ENCODE results near the gene C3orf20.
A peak's percentile ranks its signal among the peaks of the same experiment; 100 is the strongest.

The C3orf20 gene

GRCh38 chr3:14780927-14781507 lies 106.1 kb downstream of the C3orf20 start:
- DNase-seq = peak; percentile 60

- no peak for DNase-seq
Measured at GRCh38 chr3:14783480-14784086, 108.6 kb downstream of the C3orf20 start.

- DNase-seq = no peak
Measured at GRCh38 chr3:14784087-14784681, 109.2 kb downstream of the C3orf20 start.

GRCh38 chr3:14785207-14786155 lies 110.5 kb downstream of the C3orf20 start:
- DNase-seq = no peak

GRCh38 chr3:14786369-14786768 lies 111.4 kb downstream of the C3orf20 start:
- DNase-seq = no peak

GRCh38 chr3:14787630-14788029 lies 112.7 kb downstream of the C3orf20 start:
- no peak for DNase-seq

GRCh38 chr3:14788644-14789043 lies 113.7 kb downstream of the C3orf20 start:
- no peak for DNase-seq

- DNase-seq = no peak
Measured at GRCh38 chr3:14789221-14789620, 114.3 kb downstream of the C3orf20 start.

- no peak for DNase-seq
Measured at GRCh38 chr3:14789640-14790285, 114.8 kb downstream of the C3orf20 start.

- peak; percentile 44 for DNase-seq
Measured at GRCh38 chr3:14791343-14791945, 116.5 kb downstream of the C3orf20 start.

GRCh38 chr3:14792691-14793121 lies 117.8 kb downstream of the C3orf20 start:
- no peak for DNase-seq

- no peak for DNase-seq
Measured at GRCh38 chr3:14793126-14793857, 118.4 kb downstream of the C3orf20 start.

- DNase-seq = no peak
Measured at GRCh38 chr3:14793858-14794234, 118.9 kb downstream of the C3orf20 start.

- no peak for DNase-seq
Measured at GRCh38 chr3:14794435-14794834, 119.5 kb downstream of the C3orf20 start.

- DNase-seq = no peak
Measured at GRCh38 chr3:14795996-14796395, 121.1 kb downstream of the C3orf20 start.

GRCh38 chr3:14796403-14797077 lies 121.6 kb downstream of the C3orf20 start:
- DNase-seq = no peak

- no peak for DNase-seq
Measured at GRCh38 chr3:14797731-14798130, 122.8 kb downstream of the C3orf20 start.

- DNase-seq = no peak
Measured at GRCh38 chr3:14798231-14798630, 123.3 kb downstream of the C3orf20 start.

- no peak for DNase-seq
Measured at GRCh38 chr3:14799146-14799545, 124.2 kb downstream of the C3orf20 start.

GRCh38 chr3:14801031-14801430 lies 126.1 kb downstream of the C3orf20 start:
- no peak for DNase-seq

Data from hematopoietic multipotent progenitor cell treated with erythropoietin and hydrocortisone succinate and interleukin-3 and kit ligand, for 8 days (in vitro differentiated cells).